Cardiac fibroblast (primary cell): Measurements from ENCODE around the gene CENPB.

ENCODE experiments used
- DNase-seq, 2 donors: peaks; one replicate each; pipeline versions ENCODE4 v3.0.0 to v3.0.0-alpha.2; 2010; ENCODE audit warnings: low read depth in 2 of 2
- H3K4me3 ChIP-seq, 2 donors: replicated peaks in 1 of 2; 1 replicate in 1 of 2; 2 replicates in 1 of 2; pipeline ENCODE4 v1.5.1; 2011; ENCODE audit warnings: low read depth in 2 of 2, low read length in 2 of 2, mild to moderate bottlenecking in 2 of 2, moderate library complexity in 1 of 2
- CTCF ChIP-seq: IDR thresholded peaks from one replicate; pipeline ENCODE4 v1.5.1; 2011; ENCODE audit warnings: low read depth, mild to moderate bottlenecking, low read length, inconsistent platforms

Gene CENPB

GRCh38 chr20:3777381-3777715 is 9.2 kb downstream of the CENPB start:
- TF ChIP-seq CTCF: no peak
- peak overlapping the region; percentile 43 to 53 for H3K4me3 ChIP-seq
- DNase-seq: no peak

- TF ChIP-seq CTCF: no peak
- no peak for DNase-seq
- no peak overlapping the region for H3K4me3 ChIP-seq
These were observed 11.0 kb downstream of the CENPB start for GRCh38 chr20:3775457-3776108.

- DNase-seq: no peak
- no peak overlapping the region for H3K4me3 ChIP-seq
- TF ChIP-seq CTCF: no peak
These were observed 14.9 kb downstream of the CENPB start for GRCh38 chr20:3771552-3772058.

- H3K4me3 ChIP-seq: peak overlapping the region; percentile 70 to 78
- DNase-seq: peak; percentile 76 to 79
- TF ChIP-seq CTCF: peak; percentile 43
These were observed 18.0 kb downstream of the CENPB start for GRCh38 chr20:3768342-3769130.

GRCh38 chr20:3767427-3768341 is 18.9 kb downstream of the CENPB start, which contains the start of gene ADISSP:
Gene ADISSP, minus strand, starts transcription at chr20:3767753. Its CDS starts 7,653 bp downstream, at chr20:3760100.
- DNase-seq: peak; percentile 98 to 99
- H3K4me3 ChIP-seq: peak within 1 kb of the TSS; percentile 73 to 78
- TF ChIP-seq CTCF: no peak

- H3K4me3 ChIP-seq: peak overlapping the region; percentile 73 to 78
- no peak for DNase-seq
- no peak for TF ChIP-seq CTCF
These were observed 19.5 kb downstream of the CENPB start for GRCh38 chr20:3767110-3767426.
